KOPT-K1 (cell line): ENCODE results near the gene BMI1.

Source experiments
- H3K27ac ChIP-seq: fragments of 200-600 bp; sonication (generic); 2 replicates; pipeline ENCODE4 v1.5.1; 2016; ENCODE audit warnings: antibody characterized with exemption, mild to moderate bottlenecking, low read depth, low read length; ENCODE audit not compliant: poor library complexity, severe bottlenecking
- H3K36me3 ChIP-seq: fragments of 200-600 bp; sonication (generic); 2 replicates; pipeline ENCODE4 v1.5.1; 2017; ENCODE audit warnings: antibody characterized with exemption, mild to moderate bottlenecking, low read length, moderate library complexity; ENCODE audit not compliant: insufficient read depth
- H3K9me3 ChIP-seq: fragments of 200-600 bp; sonication (generic); 2 replicates; pipeline ENCODE4 v1.5.1; 2017; ENCODE audit warnings: antibody characterized with exemption, low read length, mild to moderate bottlenecking; ENCODE audit not compliant: insufficient read depth, poor library complexity, severe bottlenecking

Gene BMI1

DNA sequence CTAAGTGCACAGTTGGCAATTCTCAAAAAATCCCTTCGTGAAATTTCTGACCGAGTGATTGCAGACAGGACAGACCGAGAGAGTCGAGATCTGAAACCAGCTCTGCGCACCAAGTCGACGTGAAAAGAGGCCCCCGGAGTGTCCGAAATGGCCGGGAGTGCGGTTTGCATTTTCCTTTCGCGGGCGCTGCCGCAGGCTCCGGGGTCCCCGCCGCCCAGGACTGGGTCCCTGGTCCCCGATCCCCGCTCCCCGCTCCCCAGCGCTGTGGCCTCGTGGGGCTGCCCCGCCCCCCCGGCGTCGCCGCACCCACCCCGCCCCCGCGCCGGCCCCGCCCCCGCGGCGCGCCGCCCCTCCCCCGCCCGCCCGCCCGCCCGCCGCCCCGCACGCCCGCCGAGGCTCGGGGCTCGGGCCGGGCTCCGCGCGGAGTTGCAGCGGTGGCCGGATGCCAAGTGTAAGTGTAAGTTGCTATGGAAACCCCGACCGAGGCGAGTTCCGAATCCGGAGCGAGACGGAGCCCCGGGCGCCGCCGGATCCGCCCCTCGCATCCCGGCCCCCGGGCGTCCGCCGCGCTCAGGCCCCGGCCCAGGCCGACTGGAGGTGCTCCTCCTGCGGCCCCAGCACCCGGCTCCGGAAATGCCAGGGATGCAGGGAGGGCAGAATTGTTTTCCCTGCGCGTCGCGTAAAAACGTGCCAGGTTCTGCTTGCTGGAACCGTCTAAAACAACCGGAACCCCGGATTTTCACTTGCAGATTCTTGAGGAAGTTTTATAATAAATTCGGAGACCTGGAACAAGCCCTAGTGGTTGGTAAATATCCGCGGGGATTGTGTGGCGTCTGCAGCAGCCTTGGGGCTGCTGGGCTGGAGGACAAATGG, 4.6 kb downstream of the BMI1 start:
- Histone ChIP-seq H3K36me3 (peaks cover 43% of the 10 kb centered on the region), H3K9me3 (no peaks in the 10 kb centered on the region), H3K27ac (peak overlapping the region; percentile 21)

DNA sequence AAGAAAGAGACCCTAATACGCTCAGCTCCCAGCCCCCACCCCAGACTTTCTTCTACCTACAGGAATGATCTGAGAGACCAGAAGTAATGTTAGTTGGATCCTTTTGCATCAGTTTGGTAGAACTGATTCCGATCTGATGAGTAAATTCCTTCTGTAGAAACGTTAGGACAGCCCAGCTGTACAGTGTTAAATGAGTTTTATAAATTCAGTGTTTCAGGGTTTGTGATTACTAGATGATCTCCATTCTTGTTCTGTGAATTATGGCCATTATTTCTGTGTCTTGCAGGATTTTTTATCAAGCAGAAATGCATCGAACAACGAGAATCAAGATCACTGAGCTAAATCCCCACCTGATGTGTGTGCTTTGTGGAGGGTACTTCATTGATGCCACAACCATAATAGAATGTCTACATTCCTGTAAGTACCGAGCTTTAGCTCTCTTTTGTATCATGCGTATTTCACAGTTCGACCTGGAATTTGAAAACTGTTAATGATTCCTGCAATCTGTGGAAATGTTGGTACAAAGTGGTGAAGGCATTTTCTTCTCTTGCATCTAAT, 5.3 kb downstream of the BMI1 start:
- Histone ChIP-seq H3K27ac (no peak overlapping the region), H3K9me3 (no peaks in the 10 kb centered on the region), H3K36me3 (peaks cover 43% of the 10 kb centered on the region)

DNA sequence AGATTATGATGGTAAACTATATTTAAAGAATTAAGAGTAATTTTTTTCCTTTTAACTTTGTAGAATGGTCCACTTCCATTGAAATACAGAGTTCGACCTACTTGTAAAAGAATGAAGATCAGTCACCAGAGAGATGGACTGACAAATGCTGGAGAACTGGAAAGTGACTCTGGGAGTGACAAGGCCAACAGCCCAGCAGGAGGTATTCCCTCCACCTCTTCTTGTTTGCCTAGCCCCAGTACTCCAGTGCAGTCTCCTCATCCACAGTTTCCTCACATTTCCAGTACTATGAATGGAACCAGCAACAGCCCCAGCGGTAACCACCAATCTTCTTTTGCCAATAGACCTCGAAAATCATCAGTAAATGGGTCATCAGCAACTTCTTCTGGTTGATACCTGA, 8.3 kb downstream of the BMI1 start:
- H3K36me3 ChIP-seq: peaks cover 43% of the 10 kb centered on the region
- no peak overlapping the region for H3K27ac ChIP-seq
- peaks cover 4% of the 10 kb centered on the region for H3K9me3 ChIP-seq

DNA sequence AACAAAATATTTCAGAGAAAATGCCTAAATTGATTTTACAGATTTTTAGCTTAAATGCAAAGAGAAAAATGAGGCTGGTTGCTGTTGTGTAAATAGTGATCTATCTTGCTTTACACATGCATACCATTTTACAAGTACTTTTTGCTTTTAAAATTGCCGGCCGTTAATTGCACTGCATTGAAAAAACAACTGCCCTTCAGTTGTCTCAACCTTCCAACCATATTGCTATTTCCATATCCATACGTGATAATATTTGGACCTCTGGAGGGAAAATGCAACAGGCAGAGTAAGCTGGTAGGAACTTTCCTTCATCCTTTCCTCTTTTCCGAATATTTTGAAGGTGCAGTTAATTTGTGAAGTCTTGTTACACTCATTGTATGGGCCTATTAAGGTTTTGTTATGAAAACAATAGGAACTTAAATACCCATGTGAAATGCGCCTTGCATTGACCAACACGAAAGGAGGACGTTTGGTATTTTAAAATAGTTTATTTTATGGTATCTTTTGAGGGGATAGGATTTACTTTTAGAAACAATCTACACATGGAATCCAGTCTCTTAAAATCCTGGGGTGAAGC, 11.3 kb downstream of the BMI1 start:
- Histone ChIP-seq H3K27ac (peak overlapping the region; percentile 86), H3K9me3 (peaks cover 17% of the 10 kb centered on the region), H3K36me3 (peaks cover 31% of the 10 kb centered on the region)

DNA sequence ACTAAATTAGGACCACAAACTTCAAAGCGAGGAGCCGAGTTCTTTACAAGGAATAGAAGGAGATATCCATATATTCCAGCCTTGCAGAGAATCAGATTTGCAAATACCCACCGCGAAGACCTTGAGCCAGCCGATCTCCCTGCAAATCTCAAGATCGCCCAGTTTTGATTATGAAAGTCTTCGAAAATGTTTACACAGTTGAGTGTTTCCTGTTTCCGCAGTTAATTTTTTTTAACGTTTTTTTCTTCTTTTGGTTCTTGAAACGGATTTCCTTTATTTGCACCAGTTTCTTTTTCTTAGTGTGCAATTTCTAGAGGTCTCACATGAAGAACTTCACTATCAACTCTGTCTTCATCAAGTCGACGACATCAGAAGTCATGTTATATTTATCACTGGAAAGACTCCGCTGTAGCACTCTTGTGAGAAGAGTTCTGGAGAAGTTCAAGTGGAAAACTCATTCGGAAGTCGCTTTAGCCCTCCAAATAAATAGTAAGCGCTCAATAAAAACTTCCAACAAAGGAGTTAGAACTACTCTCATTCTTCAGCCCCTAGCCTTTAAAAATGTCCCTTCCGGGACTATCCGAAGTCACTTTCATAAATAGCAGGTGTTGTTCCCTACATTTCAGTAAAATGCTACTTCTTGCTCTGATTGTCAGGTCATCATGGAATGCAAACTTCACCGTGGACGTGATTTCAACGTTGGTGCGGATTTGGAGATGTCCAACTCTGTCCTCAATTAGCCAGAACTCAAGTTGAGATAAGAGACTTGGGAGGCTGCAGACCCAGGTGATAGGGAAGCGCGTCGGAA, 12.5 kb downstream of the BMI1 start:
- Histone ChIP-seq H3K36me3 (peaks cover 20% of the 10 kb centered on the region), H3K9me3 (peaks cover 17% of the 10 kb centered on the region), H3K27ac (peak overlapping the region; percentile 86)

DNA sequence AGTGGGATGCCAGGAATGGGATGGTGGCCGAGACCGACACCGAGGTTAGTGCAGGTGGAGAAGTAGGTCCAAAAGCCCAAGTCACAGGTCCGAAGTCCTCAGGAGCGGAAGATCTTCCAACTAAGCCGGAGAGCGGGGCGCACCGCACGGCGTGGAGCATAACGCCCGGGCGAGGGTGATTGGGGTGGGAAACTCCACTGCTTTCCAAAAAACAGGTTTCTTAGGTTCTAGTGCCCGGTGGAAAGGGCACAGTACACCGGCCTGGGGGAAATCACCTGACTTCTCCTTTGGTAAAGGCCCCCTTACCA, 13.0 kb downstream of the BMI1 start:
- peak overlapping the region; percentile 86 for H3K27ac ChIP-seq
- H3K36me3 ChIP-seq: peaks cover 15% of the 10 kb centered on the region
- peaks cover 17% of the 10 kb centered on the region for H3K9me3 ChIP-seq

DNA sequence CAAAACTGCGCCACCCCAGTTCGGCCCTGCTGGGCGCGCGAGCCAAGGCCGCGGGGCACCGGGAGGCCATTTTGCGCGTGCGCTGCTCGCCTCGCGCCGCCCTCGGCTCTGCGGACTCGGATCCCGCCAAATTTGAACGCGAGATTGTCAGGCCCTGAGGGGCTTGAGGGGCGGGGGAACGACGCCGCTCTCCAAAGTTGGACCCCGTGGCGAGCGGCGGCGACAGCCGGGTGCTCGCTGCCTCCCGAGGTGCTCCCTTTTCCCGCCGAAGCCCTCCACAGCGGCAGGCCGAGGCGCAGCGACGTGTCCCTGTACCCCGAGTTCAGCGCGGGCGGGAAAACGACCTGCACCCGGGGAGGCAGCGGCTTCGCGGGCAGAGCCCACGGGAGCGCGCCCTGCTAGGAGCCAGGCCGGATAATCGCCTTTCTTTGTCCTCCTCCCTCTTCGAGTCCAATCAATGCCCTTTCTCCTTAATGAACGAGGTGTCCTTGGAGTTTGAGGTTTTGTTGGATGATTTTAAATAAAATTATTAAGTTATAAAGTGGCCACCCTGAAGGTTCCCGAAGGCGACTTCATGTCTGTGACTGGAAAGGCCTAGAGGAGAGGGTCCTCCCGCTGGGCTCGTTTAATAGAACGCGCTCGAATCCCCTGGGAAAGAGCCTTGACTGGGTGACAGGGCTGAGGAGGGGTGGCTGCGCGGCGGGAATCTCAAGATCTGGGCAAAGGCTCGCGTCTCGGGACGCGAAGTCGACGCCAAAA, 13.7 kb downstream of the BMI1 start:
- peaks cover 17% of the 10 kb centered on the region for H3K9me3 ChIP-seq
- H3K27ac ChIP-seq: no peak overlapping the region
- H3K36me3 ChIP-seq: peaks cover 8% of the 10 kb centered on the region

DNA sequence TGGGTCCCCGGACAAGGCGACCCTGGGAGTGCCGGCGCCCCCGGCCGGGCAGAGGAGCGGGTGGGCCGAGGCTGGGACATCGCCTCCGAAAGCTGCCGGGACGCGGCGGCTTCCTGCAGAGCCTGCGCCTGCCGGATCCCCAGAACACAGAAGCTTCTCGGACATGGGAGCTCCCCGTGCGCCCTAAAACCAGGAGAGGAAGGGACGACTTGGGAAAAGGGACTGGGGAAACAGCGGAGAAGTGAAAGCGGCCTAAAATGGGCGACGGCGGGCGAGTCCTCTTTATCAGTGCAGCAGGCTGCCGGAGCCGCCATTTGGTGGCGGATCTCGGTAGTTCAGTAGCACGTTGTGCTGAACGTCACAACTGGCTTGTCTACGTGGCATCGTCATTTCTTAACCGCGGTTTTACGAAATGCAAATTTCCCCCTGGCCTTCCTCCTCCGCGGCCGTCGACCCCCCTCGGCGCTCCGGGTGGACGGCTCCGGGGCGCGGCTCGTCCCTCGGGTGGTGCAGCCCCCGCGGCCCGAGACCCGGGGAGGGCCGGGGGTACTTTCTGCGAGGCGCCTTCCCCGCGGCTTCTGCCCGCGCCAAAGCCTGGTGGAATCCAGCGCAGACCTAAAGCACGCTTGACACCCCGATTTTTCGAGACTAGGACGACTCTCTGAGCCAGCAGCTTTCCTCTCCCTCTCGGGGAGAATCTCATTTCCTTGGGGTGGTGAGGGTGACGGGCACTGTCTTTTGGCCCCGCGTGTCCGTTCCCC, 14.5 kb downstream of the BMI1 start:
- peaks cover 17% of the 10 kb centered on the region for H3K9me3 ChIP-seq
- no peak overlapping the region for H3K27ac ChIP-seq
- H3K36me3 ChIP-seq: peaks cover under 1% of the 10 kb centered on the region; the same call in 1 of the 2 replicates

DNA sequence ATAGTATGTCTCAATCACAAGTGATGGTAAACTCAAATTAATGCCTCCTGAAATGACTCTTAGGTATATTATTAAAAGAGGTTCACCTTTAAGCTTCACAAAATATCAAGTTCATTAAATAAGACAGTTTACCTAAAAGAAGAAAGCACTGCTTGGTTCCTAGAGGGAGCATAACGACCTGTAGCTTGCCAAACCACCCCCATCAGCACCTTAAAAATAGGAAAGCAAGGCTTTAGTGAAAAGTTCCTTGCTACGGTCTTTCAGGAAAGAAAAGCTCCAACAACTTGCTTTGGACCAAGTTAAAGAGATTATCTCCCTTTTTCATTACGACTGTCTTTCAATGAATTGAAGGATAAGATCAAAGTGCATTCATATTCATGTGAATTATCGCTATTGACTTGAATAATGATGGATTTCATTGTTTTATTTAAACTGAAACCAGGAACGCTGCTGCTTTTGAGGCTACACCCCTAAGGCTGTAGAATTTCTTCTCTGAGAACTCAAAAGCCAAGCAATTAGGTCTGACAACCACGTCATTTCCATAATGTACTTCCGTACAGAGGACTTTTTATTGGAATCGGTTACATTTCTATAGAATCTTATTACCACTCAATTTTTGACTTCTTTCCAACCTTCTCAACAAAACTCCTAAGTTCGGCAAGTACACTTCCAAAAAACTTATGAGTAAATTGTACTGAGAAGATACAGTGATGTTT, 17.4 kb downstream of the BMI1 start:
- Histone ChIP-seq H3K9me3 (peaks cover 17% of the 10 kb centered on the region), H3K27ac (no peak overlapping the region), H3K36me3 (no peaks in the 10 kb centered on the region)

DNA sequence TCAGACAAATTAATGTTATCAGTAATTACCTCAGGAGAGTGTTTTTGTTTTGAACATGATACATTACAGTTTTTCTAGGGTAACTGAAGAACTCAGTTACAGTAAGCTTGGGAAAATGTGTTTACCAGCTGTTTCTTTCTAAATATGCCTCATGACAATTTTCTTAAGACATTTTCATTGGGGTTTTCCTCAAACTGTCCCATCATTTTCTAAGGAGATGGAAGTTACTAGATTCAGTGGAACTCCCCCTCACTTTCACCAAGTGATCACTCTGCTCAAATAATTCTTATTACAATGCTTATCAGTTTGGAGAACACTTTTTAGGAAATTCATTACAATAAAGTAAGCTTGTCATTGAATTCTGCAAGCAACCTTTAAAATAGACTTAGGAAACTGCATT, 18.0 kb downstream of the BMI1 start:
- peaks cover 15% of the 10 kb centered on the region for H3K9me3 ChIP-seq
- H3K36me3 ChIP-seq: no peaks in the 10 kb centered on the region
- no peak overlapping the region for H3K27ac ChIP-seq

DNA sequence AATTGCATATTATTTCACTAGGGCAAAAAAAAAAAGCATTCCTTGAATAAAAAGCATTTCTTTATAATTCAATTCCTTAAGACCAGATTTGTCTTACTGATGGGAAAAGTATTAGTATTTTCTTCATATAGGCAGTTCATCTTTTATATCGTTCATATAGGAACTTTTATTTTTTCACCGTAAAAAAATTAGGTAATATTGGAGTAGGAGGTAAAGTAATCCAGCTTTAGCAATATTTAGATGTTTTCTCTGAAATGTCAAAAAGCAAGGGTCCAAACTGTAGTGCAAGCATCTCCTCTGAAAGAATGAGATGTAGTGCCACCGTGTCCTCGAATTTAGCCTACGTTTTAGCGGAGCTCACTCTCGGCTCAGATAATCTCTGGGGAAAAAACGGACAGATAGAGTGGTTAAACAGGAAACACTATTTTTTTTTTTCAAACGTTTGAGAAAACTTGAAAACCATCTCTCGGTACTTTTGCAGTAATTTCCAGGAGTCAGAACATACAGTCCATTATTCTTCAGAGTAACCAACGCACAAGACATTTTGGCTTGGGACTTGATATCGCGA, 18.9 kb downstream of the BMI1 start:
- Histone ChIP-seq H3K36me3 (no peaks in the 10 kb centered on the region), H3K27ac (peak overlapping the region; percentile 84)

DNA sequence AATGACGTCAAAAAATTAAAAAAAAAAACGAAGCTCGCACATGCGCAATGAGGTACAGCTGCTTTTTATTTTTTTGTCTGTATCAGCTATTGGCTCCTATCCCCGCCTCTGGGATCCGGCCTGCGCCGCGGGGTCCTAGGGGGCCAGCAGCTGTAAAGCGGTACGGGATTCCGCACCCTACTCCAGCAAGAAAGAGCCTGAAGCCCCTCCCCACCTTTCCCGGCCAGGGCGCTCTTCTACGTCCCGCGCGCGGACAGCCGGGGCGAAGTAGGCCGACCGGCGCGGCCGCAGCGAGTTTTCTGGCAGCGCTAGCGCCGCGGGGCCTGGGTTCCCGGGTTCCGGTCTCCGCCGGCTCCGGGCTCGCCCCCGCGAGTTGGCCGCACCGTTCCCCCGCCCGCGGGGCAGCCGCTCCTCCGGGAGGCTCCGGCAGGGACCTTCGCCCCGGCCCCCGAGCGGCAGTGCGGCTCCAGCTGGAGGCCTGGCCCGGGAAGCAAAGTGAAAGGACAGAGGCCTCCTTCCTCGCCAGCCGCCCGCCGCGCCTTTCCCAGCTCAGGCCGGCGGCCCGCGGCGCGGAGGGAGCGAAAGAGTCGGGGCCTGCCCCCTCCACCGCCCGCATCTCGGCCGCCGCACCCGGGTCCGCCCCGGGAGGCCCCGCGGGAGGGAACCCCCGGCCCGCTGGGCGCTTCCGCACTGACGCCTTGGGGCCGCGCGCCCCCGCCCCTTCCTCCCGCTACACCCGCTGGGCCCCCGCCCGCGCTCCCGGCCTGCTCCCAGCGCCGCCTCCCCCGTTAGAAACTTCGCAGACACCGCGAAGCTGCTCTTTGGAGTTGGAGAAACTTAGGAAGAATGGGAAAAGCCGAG, 19.7 kb downstream of the BMI1 start:
- Histone ChIP-seq H3K27ac (peak overlapping the region; percentile 84), H3K36me3 (no peaks in the 10 kb centered on the region), H3K9me3 (no peaks in the 10 kb centered on the region)

More for the DNA sequence above, 18.9 kb downstream of the BMI1 start:
- peaks cover 6% of the 10 kb centered on the region for H3K9me3 ChIP-seq
